Measurements from ENCODE around the gene PAQR8.
"Not testable (repeated sequence)": the region's sequence is repeated elsewhere in the genome, so short reads cannot be mapped to it uniquely, and the experiment has no call there.

The PAQR8 gene

GRCh38 chr6:52410979-52411378 is 49.0 kb downstream of the PAQR8 start:
- DNase-seq (ENCODE audit: low read depth in 2 of 2) = no peak

GRCh38 chr6:52411911-52412310 is 50.0 kb downstream of the PAQR8 start:
- no peak for DNase-seq (ENCODE audit: low read depth in 2 of 2)

DNA sequence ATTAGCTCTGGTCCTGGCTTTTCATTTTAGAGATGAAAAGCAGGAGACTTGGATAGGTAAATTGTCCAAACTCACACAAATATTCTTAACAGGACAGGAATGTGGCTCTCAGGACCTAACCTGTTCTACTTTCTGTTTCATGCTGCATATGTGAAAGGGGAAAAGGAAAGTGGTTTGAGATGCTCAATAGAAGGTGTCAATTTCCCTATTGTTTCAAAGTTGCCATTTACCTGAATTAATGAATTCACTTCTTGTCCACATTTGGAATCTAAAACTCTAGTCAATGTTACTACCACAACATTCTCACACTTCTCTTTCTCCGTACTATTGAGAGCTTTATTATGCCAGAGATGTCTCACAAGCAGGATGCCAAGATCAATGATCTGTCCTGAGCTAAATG is 53.4 kb downstream of the PAQR8 start:
- DNase-seq (ENCODE audit: low read depth in 2 of 2) = no peak

DNA sequence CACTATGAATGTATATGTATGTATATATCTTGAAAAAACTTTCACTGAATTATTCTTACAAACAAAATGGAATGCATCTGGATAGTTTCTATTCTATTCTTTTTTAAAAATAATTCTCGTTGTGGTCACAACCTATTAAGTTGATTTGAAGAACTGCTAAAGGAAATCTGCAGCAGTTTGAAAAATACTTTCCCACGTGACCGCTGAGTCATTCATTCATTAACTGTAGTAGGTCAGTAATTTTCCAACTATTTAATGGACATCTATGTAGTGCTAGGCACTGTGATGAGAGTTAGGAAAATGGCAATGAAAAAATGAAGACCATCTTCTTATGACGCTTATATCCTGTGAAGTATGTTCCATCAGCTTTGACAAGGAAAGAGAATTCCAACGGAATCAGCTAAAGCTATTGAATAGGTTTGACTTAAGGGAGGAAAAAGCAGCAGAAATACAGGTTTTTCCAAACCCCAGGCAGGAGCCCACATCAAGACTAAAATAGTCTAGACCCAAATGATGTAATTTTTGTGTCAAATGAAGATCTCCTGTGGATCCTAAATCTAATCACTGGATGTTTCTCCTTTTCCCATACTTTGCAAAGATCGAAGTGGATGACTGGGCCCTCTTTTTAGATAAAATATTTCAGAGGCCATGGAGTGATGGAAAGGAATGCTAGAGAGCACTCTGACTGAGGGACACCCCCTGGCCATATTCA is 54.1 kb downstream of the PAQR8 start:
- no peak for DNase-seq (ENCODE audit: low read depth in 2 of 2)

GRCh38 chr6:52416629-52417151 is 54.7 kb downstream of the PAQR8 start:
- DNase-seq (ENCODE audit: low read depth in 2 of 2) = no peak

DNA sequence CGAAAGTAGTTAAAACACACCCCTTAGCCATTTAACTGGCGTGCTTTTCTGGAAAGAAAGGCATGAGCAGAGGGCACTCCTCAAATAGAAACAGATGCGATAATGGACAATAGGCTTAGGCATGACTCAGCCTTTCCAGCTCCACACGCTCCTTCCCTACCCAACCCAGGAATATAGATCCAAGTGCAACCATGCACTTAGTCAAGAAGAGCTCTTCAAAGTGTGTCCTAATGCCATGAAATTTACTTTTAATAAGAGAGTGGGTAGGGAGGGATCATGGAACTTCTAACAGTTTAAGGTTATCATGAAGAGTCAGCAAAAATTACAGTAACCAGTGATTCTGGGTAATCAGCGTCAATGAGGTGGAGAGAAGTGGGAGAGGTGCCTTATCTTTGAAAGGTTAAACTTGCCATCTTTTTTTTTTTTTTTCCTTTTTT is 55.7 kb downstream of the PAQR8 start:
- no peak for DNase-seq (ENCODE audit: low read depth in 2 of 2)

DNA sequence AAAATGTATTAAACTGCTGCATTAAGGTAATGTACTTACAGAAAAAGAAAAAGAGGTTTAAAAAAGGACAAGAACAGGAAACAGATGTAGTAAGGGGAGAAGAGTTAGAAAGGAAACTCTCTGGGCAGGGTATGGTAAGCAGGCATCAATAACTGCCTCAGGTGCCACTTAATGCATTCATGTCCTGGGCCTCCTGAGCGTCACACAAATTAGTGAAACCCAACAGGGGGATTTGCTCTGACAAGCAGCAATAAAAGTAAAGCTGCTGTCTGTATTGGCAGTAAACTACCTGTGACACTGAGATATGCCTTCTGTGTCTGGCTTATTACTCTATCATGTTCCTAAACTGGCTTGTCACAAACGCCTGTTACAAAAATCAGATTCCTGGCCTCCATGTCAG is 56.7 kb downstream of the PAQR8 start:
- no peak for DNase-seq (ENCODE audit: low read depth in 2 of 2)

GRCh38 chr6:52419809-52420667 is 58.1 kb downstream of the PAQR8 start, which contains the start of gene EFHC1:
Gene EFHC1, plus strand, starts transcription at chr6:52420342. Its CDS starts 69 bp downstream, at chr6:52420411.
- DNase-seq (ENCODE audit: low read depth in 2 of 2) = peak; percentile 98 to 99

DNA sequence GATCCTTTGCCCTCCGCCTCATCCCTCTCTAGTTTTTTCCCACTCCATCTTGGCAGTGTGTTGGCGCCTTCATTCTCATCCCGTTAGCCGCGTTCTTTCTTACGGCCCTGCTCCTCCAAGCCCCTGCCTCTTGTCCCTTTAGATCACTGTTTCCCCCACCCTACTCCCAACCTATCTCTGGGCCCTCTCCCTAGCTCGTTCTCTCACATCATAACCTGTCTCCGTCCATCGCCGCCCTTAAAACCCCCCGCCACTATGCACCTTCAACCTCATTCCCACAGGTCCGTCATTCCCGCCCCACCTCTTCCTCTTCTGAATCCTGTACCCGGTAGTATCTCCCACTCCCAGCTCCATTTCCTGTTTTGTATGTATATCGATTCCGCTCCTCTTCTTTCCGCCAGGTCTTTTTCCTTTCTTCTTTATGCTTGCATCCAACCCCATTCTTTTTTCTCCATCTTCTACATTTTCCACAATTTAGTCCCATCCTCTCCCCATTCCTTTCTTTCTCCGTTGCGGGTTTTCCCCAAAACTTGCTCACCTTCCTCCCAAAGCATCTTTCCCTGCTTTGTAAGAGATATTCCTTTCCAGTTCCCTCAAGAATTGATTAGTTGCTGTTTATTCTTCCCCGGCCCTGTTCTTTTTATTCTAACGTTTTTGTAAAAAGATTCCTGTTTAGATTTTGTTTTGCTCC is 58.9 kb downstream of the PAQR8 start:
- no peak for DNase-seq (ENCODE audit: low read depth in 2 of 2)

DNA sequence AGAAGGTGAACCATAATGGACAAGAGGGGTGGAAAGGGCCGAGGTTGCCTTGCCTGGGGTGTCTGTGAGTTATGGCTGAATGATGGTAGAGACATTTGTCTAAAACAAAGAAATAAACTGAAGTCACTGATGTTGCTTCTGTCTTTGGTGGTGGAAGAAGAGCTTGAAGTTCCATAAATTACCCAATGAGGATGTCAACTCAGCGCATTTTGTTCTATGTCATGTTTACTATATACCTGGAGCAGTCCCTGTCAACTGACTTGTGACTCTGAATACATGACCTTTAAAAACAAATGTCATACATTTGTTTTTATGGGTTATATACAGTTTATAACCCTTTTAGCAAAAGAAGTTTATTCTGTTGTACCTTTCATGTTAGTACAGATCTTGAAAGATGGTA is 60.2 kb downstream of the PAQR8 start:
- no peak for DNase-seq (ENCODE audit: low read depth in 2 of 2)

GRCh38 chr6:52423448-52423847 is 61.5 kb downstream of the PAQR8 start:
- DNase-seq (ENCODE audit: low read depth in 2 of 2) = no peak

DNA sequence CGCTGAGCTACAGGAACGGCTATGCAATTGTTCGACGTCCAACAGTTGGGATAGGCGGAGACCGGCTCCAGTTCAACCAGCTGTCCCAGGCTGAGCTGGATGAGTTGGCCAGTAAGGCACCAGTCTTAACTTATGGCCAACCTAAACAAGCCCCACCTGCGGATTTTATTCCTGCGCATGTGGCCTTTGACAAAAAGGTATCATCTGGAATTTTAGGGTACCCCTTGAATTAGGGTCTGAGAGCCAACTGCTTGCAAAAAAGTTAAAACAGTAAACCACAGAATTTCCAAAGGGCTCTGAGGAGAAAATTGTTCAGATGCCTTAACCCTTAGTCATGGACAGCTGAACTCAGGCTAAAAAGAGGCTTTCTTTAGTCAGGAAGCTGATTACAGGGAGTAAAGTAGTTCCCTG is 62.0 kb downstream of the PAQR8 start:
- no peak for DNase-seq (ENCODE audit: low read depth in 2 of 2)

DNA sequence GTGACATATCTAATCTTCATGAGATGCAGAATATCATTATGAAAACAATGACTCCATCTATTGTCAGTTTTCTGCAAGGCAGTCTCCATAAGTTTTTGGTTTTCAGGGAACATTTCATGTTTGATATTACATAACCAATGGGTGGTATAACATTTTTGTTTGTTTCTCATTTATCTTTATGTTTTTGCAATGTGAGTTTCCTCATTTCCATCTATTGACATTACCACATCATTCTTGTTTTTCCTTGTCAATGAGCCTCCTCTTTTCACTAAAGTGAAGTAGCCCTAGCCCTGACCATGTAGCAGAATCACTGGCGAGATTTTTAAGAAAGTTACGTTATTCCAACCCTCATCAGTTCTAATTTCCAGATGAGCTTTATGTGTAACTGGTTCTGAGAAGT is 62.6 kb downstream of the PAQR8 start:
- DNase-seq (ENCODE audit: low read depth in 2 of 2) = no peak

DNA sequence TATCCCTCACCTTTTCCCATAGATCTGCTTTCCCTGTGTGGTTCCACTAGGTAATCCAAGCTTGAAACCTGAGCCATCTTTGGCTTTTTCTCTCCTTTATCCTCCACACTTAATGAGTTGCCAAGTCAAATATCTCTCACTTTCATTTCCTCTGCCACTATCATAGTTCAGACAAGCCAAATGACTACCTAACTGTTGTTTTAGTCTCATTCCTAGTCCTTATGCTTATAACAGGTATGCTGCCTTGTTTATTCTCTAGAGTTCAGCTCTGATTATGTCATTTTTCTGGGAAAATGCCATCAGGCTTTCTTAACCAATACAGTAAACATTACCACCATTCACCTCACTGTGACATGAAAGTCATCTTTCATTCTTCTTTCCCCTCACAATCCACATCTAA is 64.7 kb downstream of the PAQR8 start:
- DNase-seq (ENCODE audit: low read depth in 2 of 2) = no peak

- DNase-seq (ENCODE audit: low read depth in 2 of 2) = not testable (repeated sequence)
These were observed 71.3 kb downstream of the PAQR8 start for GRCh38 chr6:52433294-52433693.

- DNase-seq (ENCODE audit: low read depth in 2 of 2) = no peak
These were observed 73.4 kb downstream of the PAQR8 start for GRCh38 chr6:52435345-52435744.

GRCh38 chr6:52438926-52439325 is 77.0 kb downstream of the PAQR8 start:
- DNase-seq (ENCODE audit: low read depth in 2 of 2) = no peak

DNA sequence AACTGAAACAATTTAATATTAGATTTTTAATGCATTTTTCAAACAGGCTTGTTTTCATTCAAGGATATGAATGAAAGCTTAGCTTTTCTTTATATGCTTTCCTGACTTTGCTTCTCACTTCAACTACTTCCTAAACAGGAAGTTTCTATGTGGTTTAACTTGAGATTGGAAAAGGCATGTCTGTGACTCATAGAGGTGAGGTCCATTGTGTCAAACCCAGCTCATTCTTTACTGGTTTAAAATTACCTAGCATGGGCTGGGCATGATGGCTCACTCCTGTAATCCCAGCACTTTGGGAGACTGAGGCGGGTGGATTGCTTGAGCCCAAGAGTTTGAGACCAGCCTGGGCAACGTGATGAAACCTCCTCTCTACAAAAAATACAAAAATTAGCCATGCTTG is 92.6 kb downstream of the PAQR8 start:
- no peak for DNase-seq (ENCODE audit: low read depth in 2 of 2)

GRCh38 chr6:52457096-52457495 is 95.1 kb downstream of the PAQR8 start:
- no peak for DNase-seq (ENCODE audit: low read depth in 2 of 2)

All from stimulated activated CD8-positive, alpha-beta memory T cell treated with anti-CD3 and anti-CD28 coated beads, Interleukin-2, amount 100 ng/mL, for 48 hours (primary cell).